ENCODE data around the gene IP6K3. TPM values are rescaled to one million over a fixed set of nuclear protein-coding genes. Genes with fewer than 3 reads are reported as not detected.

IP6K3 gene
- total and polyA plus RNA-seq, 2 donors = 0.28 to 6.6 TPM

- H3K4me1 ChIP-seq (ENCODE audit: control insufficient read depth in 2 of 2, insufficient read depth in 2 of 2, low read length in 2 of 2) = no peaks in the 10 kb centered on the region
- no peak overlapping the region for H3K4me3 ChIP-seq (ENCODE audit: low read length in 2 of 2)
- H3K27me3 ChIP-seq (ENCODE audit: control insufficient read depth in 2 of 2, insufficient read depth in 1 of 2, low read length in 1 of 2) = no peaks in the 10 kb centered on the region
- peaks cover 65 to 93% of the 10 kb centered on the region in 2 donors for H3K36me3 ChIP-seq (ENCODE audit: control insufficient read depth in 2 of 2, insufficient read depth in 2 of 2, low read length in 1 of 2)
- no peak overlapping the region for H3K27ac ChIP-seq (ENCODE audit: low read depth in 1 of 2, low read length in 1 of 2)
- over 99% methylated on average over 15 of the region's 15 CpGs for WGBS
- no peaks in the 10 kb centered on the region for H3K9me3 ChIP-seq (ENCODE audit: control insufficient read depth in 2 of 2, insufficient read depth in 1 of 2, low read length in 1 of 2)
- DNase-seq (ENCODE audit: low read depth in 6 of 9, low spot score in 9 of 9) = no peak
Observed at GRCh38 chr6:33676416-33677142, 70.1 kb downstream of the IP6K3 start.

- Histone ChIP-seq H3K4me3 (ENCODE audit: low read length in 2 of 2) (no peak overlapping the region), H3K27ac (ENCODE audit: low read depth in 1 of 2, low read length in 1 of 2) (no peak overlapping the region), H3K4me1 (ENCODE audit: control insufficient read depth in 2 of 2, insufficient read depth in 2 of 2, low read length in 2 of 2) (no peaks in the 10 kb centered on the region), H3K9me3 (ENCODE audit: control insufficient read depth in 2 of 2, insufficient read depth in 1 of 2, low read length in 1 of 2) (no peaks in the 10 kb centered on the region), H3K27me3 (ENCODE audit: control insufficient read depth in 2 of 2, insufficient read depth in 1 of 2, low read length in 1 of 2) (no peaks in the 10 kb centered on the region), H3K36me3 (ENCODE audit: control insufficient read depth in 2 of 2, insufficient read depth in 2 of 2, low read length in 1 of 2) (peaks cover 64 to 96% of the 10 kb centered on the region in 2 donors)
- DNase-seq (ENCODE audit: low read depth in 6 of 9, low spot score in 9 of 9) = no peak
- 97% methylated on average over 7 of the region's 7 CpGs for WGBS
Observed at GRCh38 chr6:33675968-33676367, 70.7 kb downstream of the IP6K3 start.

GRCh38 chr6:33673851-33674250, 72.9 kb downstream of the IP6K3 start:
- peaks cover 67 to 99% of the 10 kb centered on the region in 2 donors for H3K36me3 ChIP-seq (ENCODE audit: control insufficient read depth in 2 of 2, insufficient read depth in 2 of 2, low read length in 1 of 2)
- WGBS = 98% methylated on average over 7 of the region's 7 CpGs

GRCh38 chr6:33672808-33673207, 73.9 kb downstream of the IP6K3 start:
- Histone ChIP-seq H3K9me3 (ENCODE audit: control insufficient read depth in 2 of 2, insufficient read depth in 1 of 2, low read length in 1 of 2) (no peaks in the 10 kb centered on the region), H3K4me3 (ENCODE audit: low read length in 2 of 2) (no peak overlapping the region), H3K27me3 (ENCODE audit: control insufficient read depth in 2 of 2, insufficient read depth in 1 of 2, low read length in 1 of 2) (no peaks in the 10 kb centered on the region), H3K4me1 (ENCODE audit: control insufficient read depth in 2 of 2, insufficient read depth in 2 of 2, low read length in 2 of 2) (peaks cover 0 to 2% of the 10 kb centered on the region in 2 donors), H3K27ac (ENCODE audit: low read depth in 1 of 2, low read length in 1 of 2) (no peak overlapping the region), H3K36me3 (ENCODE audit: control insufficient read depth in 2 of 2, insufficient read depth in 2 of 2, low read length in 1 of 2) (peaks cover 68 to 99% of the 10 kb centered on the region in 2 donors)
- WGBS = 93% methylated on average over 5 of the region's 5 CpGs
- DNase-seq (ENCODE audit: low read depth in 6 of 9, low spot score in 9 of 9) = no peak

More at GRCh38 chr6:33673851-33674250, 72.9 kb downstream of the IP6K3 start:
- H3K9me3 ChIP-seq (ENCODE audit: control insufficient read depth in 2 of 2, insufficient read depth in 1 of 2, low read length in 1 of 2) = no peaks in the 10 kb centered on the region
- no peaks in the 10 kb centered on the region for H3K27me3 ChIP-seq (ENCODE audit: control insufficient read depth in 2 of 2, insufficient read depth in 1 of 2, low read length in 1 of 2)
- H3K4me3 ChIP-seq (ENCODE audit: low read length in 2 of 2) = no peak overlapping the region
- H3K4me1 ChIP-seq (ENCODE audit: control insufficient read depth in 2 of 2, insufficient read depth in 2 of 2, low read length in 2 of 2) = peaks cover 0 to under 1% of the 10 kb centered on the region in 2 donors
- H3K27ac ChIP-seq (ENCODE audit: low read depth in 1 of 2, low read length in 1 of 2) = no peak overlapping the region
- no peak for DNase-seq (ENCODE audit: low read depth in 6 of 9, low spot score in 9 of 9)

GRCh38 chr6:33671744-33672072, 75.0 kb downstream of the IP6K3 start:
- no peaks in the 10 kb centered on the region for H3K9me3 ChIP-seq (ENCODE audit: control insufficient read depth in 2 of 2, insufficient read depth in 1 of 2, low read length in 1 of 2)
- no peak overlapping the region for H3K27ac ChIP-seq (ENCODE audit: low read depth in 1 of 2, low read length in 1 of 2)
- peaks cover 0 to 2% of the 10 kb centered on the region in 2 donors for H3K4me1 ChIP-seq (ENCODE audit: control insufficient read depth in 2 of 2, insufficient read depth in 2 of 2, low read length in 2 of 2)
- 97% methylated on average over 3 of the region's 3 CpGs for WGBS
- peaks cover 69 to 100% of the 10 kb centered on the region in 2 donors for H3K36me3 ChIP-seq (ENCODE audit: control insufficient read depth in 2 of 2, insufficient read depth in 2 of 2, low read length in 1 of 2)
- H3K4me3 ChIP-seq (ENCODE audit: low read length in 2 of 2) = no peak overlapping the region
- DNase-seq (ENCODE audit: low read depth in 6 of 9, low spot score in 9 of 9) = no peak
- no peaks in the 10 kb centered on the region for H3K27me3 ChIP-seq (ENCODE audit: control insufficient read depth in 2 of 2, insufficient read depth in 1 of 2, low read length in 1 of 2)

Other genes starting within 250 kb of the IP6K3 start
- 12.8 TPM for gene BAK1, start 166.6 kb downstream of the IP6K3 start, total RNA-seq
- 25.6 TPM for gene BAK1, start 166.6 kb downstream of the IP6K3 start, polyA plus RNA-seq
- gene ITPR3, start 125.6 kb downstream of the IP6K3 start, total RNA-seq = 4.7 TPM
- gene ITPR3, start 125.6 kb downstream of the IP6K3 start, polyA plus RNA-seq = 19.5 TPM
- gene UQCC2, start 35.2 kb downstream of the IP6K3 start, total RNA-seq = 88.4 TPM
- gene UQCC2, start 35.2 kb downstream of the IP6K3 start, polyA plus RNA-seq = 67.3 TPM
- 39.6 TPM for gene LEMD2, start 42.2 kb upstream of the IP6K3 start, total RNA-seq
- 67.5 TPM for gene LEMD2, start 42.2 kb upstream of the IP6K3 start, polyA plus RNA-seq
- gene MLN, start 57.1 kb upstream of the IP6K3 start, total RNA-seq = 0.61 TPM
- gene MLN, start 57.1 kb upstream of the IP6K3 start, polyA plus RNA-seq = 8.7 TPM

Measured in thymus (tissue), 11 donors.